WTC11 (cell line): ENCODE measurements around the gene MAT2A.

Source experiments
- CREB1 ChIP-seq: sonication (generic); formaldehyde crosslinking; IDR thresholded peaks from 2 replicates; pipeline ENCODE4 v1.8.0; 2023; ENCODE audit warnings: mild to moderate bottlenecking, missing genetic modification reagents
- HMGA2 ChIP-seq: fragments of 250-450 bp; sonication (Bioruptor Pico); IDR thresholded peaks from 2 replicates; pipeline ENCODE4 v1.4.0; 2021; ENCODE audit warnings: mild to moderate bottlenecking, moderate library complexity
- RORB ChIP-seq: fragments of 250-450 bp; sonication (Bioruptor Pico); IDR thresholded peaks from 2 replicates; pipeline ENCODE4 v1.9.0; 2021; ENCODE audit warnings: mild to moderate bottlenecking
- SP1 ChIP-seq: sonication (generic); formaldehyde crosslinking; conservative IDR thresholded peaks from 2 replicates; pipeline ENCODE4 v1.8.1; 2022; ENCODE audit warnings: missing genetic modification reagents
- TCF7 ChIP-seq: sonication (generic); formaldehyde crosslinking; IDR thresholded peaks from 2 replicates; pipeline ENCODE4 v1.8.0; 2022; ENCODE audit warnings: mild to moderate bottlenecking, low read depth, missing genetic modification reagents, moderate library complexity
- TF ChIP-seq, protein P1 (sequence below): fragments of 200-600 bp; IDR thresholded peaks from 2 replicates; pipeline ENCODE4 v1.8.0; 2022; ENCODE audit warnings: antibody characterized with exemption
- TF ChIP-seq, protein P2 (sequence below): sonication (generic); formaldehyde crosslinking; IDR thresholded peaks from 2 replicates; pipeline ENCODE4 v1.8.1; 2023; ENCODE audit warnings: mild to moderate bottlenecking, missing genetic modification reagents

DNA sequence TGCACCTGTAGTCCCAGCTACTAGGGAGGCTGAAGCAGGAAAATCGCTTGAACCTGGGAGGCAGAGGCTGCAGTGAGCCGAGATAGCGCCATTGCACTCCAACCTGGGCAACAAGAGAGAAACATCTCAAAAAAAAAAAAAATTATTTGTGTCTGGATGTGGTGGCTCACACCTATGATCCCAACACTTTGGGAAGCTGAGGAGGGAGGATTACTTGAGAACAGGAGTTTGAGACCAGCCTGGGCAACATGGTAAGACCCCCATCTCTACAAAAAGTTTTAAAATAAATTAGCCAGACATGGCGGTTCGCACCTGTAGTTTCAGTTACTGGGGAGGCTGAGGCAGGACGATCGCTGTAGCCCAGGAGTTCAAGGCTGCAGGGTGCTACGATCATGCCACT, 36.8 kb downstream of the MAT2A start:
- TF ChIP-seq, protein P1, sequence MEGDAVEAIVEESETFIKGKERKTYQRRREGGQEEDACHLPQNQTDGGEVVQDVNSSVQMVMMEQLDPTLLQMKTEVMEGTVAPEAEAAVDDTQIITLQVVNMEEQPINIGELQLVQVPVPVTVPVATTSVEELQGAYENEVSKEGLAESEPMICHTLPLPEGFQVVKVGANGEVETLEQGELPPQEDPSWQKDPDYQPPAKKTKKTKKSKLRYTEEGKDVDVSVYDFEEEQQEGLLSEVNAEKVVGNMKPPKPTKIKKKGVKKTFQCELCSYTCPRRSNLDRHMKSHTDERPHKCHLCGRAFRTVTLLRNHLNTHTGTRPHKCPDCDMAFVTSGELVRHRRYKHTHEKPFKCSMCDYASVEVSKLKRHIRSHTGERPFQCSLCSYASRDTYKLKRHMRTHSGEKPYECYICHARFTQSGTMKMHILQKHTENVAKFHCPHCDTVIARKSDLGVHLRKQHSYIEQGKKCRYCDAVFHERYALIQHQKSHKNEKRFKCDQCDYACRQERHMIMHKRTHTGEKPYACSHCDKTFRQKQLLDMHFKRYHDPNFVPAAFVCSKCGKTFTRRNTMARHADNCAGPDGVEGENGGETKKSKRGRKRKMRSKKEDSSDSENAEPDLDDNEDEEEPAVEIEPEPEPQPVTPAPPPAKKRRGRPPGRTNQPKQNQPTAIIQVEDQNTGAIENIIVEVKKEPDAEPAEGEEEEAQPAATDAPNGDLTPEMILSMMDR = no peak
- no peak for TF ChIP-seq SP1
- no peak for TF ChIP-seq TCF7 (CRISPR knock-in tag)
- TF ChIP-seq, protein P2, sequence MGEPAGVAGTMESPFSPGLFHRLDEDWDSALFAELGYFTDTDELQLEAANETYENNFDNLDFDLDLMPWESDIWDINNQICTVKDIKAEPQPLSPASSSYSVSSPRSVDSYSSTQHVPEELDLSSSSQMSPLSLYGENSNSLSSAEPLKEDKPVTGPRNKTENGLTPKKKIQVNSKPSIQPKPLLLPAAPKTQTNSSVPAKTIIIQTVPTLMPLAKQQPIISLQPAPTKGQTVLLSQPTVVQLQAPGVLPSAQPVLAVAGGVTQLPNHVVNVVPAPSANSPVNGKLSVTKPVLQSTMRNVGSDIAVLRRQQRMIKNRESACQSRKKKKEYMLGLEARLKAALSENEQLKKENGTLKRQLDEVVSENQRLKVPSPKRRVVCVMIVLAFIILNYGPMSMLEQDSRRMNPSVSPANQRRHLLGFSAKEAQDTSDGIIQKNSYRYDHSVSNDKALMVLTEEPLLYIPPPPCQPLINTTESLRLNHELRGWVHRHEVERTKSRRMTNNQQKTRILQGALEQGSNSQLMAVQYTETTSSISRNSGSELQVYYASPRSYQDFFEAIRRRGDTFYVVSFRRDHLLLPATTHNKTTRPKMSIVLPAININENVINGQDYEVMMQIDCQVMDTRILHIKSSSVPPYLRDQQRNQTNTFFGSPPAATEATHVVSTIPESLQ (CRISPR knock-in tag) = no peak
- no peak for TF ChIP-seq HMGA2
- no peak for TF ChIP-seq RORB (CRISPR knock-in tag)
- TF ChIP-seq CREB1 (CRISPR knock-in tag) = no peak
